T follicular helper cell (primary cell): Measurements from ENCODE around the gene ZNF565.
"Not testable (repeated sequence)": the region's sequence is repeated elsewhere in the genome, so short reads cannot be mapped to it uniquely, and the experiment has no call there.

ENCODE experiments used
- DNase-seq: peaks from one replicate; pipeline ENCODE4 v3.0.0-alpha.2; 2020; ENCODE audit warnings: low read depth
- total RNA-seq, 2 experiments: gene quantifications; one replicate each; lab custom pipeline; 2026; lab: John Stamatoyannopoulos, UW

Gene ZNF565
- 6.5 to 9.5 reads per million in 2 experiments for total RNA-seq

DNA sequence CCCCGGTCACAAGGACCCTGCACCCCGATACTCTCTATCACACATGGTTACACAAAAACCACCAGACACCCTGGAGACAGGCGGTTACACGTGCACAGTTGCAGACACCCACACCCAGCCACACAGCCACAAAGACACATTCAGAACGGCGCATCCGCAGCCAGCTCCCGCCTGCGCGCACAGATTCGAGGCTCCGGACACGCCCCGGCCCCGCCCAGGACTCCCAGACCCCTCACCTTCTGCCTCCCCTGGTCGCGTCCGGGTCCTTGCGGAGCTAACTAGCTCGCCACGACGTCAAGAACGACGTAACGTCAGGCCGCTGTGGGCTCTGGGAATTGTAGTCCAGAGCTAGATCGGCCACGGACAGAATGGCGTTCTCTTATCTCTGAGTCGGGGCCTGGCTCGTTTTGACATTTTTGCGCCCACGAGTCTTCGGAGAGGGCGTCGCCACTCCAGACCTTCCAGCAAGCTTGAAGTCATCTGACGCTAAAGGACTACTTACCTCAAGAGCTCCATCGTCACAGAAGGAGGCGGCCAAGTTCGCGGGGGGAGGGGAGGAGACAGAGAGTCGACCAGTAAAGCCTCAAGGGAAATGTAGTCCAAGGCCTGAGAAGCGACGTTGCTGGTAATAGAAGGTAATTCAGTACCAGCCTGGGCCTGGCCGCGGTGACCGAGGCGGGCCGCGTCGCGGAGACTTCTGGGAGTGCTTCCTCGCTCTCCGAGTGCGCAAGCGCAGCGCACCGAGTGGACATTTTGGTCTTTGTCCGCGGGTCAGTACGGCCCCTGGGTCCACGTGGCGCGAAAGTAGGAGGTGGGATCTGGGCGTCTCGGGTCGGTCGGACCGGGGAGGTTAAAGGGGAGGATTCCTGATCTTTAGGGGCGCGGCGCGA, at the start of gene ZNF565, which contains the start of gene ZNF146:
ZNF565 (minus strand) TSS at position 280 of the 890 bp plus-strand sequence. CDS start 12,680 bp downstream, outside the sequence.
ZNF146 (plus strand) TSS at position 721 of the 890 bp plus-strand sequence. CDS start 21,335 bp downstream, outside the sequence.
- peak; percentile 92 for DNase-seq

GRCh38 chr19:36259211-36259610, 44.7 kb upstream of the ZNF565 start:
- DNase-seq: no peak

DNA sequence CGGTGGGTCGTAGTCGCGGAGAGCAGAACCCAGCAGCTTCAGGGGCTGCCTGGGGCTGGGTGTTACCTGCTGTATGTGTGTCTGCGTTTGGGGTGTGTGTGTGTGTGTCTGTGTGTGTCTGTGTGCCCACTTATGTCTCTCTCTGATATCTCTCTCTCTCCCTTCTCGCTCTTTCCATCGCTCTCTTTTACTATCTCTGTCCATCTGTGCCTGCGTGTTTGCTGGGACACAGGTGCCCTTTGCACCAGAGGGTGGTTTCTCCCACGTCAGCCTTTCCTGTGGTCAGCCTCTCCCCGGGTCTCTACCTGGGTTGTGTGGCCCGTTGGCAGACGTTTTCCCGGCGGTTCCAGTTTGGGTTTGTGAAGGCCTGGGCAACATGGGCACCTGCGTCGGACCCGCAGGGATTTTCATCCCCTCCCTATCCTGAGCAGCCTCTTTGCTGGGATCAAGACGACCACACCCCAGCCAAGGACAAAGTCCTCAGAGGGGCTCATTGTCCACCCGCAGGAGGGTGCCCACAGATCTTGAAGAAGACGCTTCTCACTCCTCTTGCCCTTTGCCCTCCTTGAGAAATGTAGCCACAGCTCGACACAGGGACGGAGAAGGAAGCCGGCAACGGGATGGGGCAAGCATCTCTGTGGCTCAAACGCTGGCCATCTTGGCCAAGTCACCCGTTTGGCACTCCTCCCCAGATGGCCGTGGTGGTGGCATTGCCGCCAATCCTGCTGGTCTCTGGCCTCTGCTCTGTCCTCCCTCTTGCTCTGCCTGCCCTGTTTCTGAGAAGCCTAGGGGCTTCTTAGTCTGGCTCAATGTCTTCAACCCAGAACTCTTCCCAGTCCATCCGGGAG, 43.8 kb upstream of the ZNF565 start:
- no peak for DNase-seq

DNA sequence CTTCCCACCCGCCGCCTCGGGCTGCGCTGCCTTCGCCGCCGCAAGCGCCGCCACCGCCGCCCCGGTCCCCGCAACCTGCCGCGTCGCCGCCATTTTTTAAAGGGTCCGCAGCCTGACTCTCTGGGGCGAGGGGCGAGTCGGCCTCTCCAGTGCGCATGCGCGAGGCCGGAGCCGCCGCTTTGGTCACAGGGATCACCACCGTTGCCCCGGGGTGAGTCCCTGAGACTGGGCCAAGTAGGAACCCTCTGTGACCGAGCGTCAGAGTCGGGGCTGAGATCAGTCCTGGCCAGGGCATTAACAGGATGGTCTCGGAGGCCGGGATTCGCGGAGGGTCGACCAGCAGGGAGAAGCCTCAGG, 43.0 kb upstream of the ZNF565 start:
- no peak for DNase-seq

GRCh38 chr19:36256853-36257519, 42.5 kb upstream of the ZNF565 start:
- DNase-seq: no peak

DNA sequence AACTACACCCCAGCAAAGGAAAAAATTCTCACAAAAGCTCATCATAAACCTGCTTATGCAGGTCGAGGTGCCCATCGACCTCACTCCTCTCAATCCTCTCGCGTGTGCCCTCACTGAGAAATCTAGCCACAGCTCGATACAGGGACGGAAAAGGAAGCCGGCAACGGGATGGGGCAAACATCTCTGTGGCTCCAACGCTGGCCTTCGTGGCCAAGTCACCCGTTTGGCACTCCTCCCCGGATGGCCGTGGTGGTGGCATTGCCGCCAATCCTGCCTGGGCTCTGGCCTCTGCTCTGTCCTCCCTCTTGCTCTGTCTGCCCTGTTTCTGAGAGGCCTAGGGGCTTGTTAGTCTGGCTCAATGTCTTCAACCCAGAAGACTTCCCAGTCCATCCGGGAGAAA, 41.6 kb upstream of the ZNF565 start:
- DNase-seq: no peak

DNA sequence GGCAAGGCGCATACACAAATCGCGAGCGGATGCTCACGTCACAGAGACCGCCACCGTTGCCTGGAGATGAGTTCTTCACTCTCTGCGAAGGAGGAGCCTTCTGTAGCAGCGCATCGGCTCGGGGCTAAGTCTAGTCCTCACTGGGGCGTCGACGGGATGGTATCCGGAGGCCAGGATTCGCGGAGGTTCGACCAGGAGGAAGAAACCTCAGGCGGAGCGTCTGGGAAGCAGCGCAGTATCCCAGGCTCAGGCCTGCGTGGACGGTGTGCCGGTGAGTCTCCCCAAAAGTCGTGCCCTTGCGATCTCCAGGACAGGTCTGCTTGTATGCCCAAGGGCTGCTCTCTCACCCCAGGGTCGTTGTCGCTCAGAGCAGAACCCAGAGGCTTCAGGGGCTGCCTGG, 40.9 kb upstream of the ZNF565 start:
- no peak for DNase-seq

DNA sequence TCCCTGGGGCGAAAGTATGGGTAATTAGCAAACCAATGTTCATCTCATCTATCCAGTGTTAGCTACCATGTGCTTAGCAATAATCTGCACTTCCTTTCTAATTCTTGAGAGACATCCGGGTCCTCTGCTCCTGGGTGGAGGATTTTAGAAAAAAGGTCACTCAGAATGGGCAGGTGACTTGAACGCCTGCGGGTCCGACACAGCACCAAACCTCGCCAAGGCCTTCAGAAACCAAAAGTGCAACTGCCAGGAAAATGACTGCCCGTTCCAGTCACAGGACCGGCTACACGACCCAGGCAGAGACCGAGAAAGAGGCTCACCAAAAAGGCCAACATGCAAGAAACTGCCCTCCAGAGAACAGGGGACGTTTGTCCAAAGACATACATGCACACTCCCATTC, 40.4 kb upstream of the ZNF565 start:
- DNase-seq: no peak

DNA sequence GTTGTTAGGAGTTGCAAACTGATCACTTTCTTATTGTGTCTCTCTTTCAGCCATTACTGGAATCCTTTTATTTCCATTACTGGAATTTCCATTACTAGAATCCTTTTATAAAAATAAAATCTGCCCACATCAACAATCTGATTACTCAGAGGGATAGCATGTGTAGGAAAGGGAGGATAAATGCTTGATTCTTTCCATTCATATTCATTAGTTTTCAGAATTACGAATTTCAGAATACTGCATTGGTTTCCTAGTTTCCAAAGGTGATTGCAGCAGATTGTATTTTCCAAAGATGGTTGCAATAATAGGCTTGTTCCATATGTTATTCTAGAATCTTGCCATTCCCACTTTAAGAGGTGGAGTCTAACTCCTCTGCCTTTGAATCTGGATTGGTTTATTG, 37.6 kb upstream of the ZNF565 start:
- DNase-seq: no peak

DNA sequence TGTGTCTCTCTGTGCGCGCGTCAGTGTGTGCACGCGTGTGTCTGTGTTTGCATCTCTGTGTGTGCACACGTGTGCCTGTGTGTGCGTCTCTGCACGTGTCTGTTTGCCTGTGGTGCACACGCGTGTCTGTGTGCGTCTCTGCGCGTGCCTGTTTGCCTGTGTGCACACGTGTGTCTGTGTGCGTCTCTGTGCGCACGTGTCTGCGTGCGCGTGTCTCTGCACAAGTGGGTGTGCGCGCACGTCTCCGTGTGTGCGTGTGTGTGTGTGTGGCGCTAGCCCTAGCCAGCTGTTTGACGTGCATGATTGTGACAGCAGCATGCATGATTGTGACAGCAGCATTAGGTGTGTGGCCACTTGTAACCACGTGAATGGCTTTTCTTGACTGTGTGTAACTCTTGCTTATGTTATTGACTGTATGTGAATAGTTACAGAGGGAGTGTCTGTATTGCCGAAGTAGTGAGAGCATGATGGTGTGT, 31.6 kb upstream of the ZNF565 start:
- DNase-seq: no peak

- no peak for DNase-seq
Observed at GRCh38 chr19:36245210-36246005, 30.9 kb upstream of the ZNF565 start.

- no peak for DNase-seq
Observed at GRCh38 chr19:36244066-36244465, 29.6 kb upstream of the ZNF565 start.

- no peak for DNase-seq
Observed at GRCh38 chr19:36236946-36237310, 22.5 kb upstream of the ZNF565 start.

DNA sequence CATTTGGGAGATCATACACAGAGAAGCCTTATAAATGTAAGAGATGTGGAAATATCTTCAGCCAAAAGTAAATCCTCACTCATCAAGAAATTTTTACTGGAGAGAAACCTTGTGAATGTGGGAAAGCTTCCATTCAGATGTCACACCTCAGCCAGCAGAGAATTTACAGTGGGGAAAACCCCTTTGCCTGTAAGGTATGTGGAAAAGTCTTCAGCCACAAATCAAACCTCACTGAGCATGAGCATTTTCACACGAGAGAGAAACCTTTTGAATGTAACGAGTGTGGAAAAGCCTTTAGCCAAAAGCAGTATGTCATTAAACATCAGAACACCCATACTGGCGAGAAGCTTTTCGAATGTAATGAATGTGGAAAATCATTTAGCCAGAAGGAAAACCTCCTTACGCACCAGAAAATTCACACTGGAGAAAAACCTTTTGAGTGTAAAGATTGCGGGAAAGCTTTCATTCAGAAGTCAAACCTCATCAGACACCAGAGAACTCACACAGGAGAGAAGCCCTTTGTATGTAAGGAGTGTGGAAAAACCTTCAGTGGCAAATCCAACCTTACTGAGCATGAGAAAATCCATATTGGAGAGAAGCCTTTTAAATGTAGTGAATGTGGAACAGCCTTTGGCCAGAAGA, 22.0 kb upstream of the ZNF565 start:
- DNase-seq: no peak

GRCh38 chr19:36233626-36234025, 19.2 kb upstream of the ZNF565 start:
- DNase-seq: not testable (repeated sequence)

DNA sequence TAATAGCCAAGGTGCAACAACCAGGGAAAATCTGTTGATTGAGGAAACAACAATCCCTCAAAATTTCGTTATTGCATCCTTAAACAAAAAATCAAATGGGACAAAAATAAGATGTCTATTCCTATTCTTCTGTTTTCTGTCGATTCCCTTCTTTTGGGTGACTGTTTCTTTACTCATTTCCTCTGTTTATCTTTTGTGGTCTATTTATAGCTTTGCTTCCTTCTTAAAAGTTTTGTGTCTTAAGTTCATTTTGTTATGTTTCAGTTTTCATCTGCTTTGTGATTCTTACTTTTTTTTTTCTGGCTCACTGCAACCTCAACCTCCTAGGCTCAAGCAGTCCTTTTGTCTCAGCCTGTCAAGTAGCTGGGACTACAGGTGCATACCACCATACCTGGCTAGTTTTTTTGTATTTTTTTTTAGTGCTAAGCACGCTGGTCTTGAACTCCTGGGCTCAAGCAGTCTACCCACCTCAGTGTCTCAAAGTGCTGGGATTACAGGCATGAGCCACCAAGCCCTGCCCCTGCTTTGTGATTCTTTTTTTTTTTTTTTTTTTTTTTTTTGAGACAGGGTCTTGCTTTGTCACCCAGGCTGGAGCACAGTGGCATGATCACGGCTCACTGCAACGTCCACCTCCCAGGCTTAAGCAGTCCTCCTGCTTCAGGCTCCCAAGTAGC, 10.9 kb upstream of the ZNF565 start:
- no peak for DNase-seq

DNA sequence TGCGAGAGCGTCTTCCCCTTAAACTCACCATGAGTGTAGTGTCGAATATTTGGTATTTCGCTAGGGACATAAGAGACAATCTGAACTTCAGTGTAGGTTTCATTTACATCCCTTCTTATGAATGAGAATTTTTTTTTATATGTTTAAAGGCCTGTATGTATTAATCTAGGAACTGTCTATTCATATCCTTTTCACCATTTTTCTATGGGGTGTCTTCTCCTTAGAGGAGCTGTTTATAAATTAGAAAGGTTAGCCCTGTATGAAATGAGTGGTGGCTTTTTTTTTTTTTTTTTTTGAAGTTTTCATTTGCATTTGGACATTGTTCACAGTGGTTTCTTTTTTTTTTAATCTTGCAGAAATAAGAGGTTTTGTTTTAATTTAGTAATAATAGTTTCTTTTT, 8.0 kb upstream of the ZNF565 start:
- DNase-seq: no peak

GRCh38 chr19:36221474-36221873, 7.0 kb upstream of the ZNF565 start:
- no peak for DNase-seq

DNA sequence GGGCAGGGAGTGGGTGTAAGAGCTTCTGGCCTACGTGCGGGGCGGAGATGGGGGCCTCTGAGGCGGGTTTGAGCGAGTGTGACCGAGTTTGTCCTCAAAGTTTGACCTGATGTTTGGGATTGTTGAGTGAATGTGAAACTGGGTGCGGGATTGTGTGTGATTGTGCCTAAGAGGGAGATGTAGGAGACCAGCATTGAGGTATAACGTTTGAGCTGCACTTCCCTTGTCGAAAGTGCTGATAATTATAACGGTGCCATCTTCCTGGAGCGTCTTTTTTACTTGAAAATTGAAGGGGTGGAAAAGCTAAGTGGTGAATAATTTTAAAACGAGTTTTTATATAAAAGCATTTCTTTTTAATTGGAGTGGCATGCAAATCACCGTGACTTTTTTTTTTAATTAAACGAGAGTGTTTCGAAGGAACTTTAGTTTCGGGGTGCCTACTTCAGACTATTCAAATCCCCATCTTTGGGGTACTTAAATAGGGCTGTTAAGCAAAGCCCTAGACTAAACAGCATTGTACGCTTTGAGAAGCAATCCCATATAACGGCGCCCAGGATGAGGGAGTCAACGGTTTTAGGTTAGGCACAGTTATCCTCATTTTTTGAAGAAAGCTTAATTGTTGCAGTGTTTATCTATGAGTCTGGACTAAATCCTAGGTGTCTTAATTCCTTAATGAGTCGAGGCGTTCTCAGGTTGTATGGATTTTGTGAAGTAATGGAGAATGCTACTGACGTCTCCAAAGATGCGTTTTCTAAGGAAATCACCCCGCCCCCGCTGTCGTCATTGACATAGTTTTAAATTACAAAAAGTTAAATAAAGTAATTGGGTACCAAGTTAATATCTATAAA, 1.0 kb upstream of the ZNF565 start:
- no peak for DNase-seq
